Cardiac septum (tissue), 1 donor: ENCODE results near the gene VIPR1. TPM values are rescaled to one million over a fixed set of nuclear protein-coding genes. Genes with fewer than 3 reads are reported as not detected.
A peak's percentile ranks its signal among the peaks of the same experiment; 100 is the strongest.

ENCODE experiments used
- DNase-seq: peaks from one replicate; pipeline ENCODE4 v3.0.0-alpha.2; 2020; ENCODE audit warnings: low spot score
- intact Hi-C: fragments of 100-400 bp; cut with DNase I; formaldehyde crosslinking; loops from one replicate; pipeline ENCODE4 v1.14.0; 2022
- total RNA-seq: library from RNA; stranded (reverse); fragmentation: NEBNext Ultra II Directional; extraction: Animal tissue kit (Norgen Biotek cat#: 25700); gene quantifications from one replicate; pipeline ENCODE4 v1.2.1, GENCODE V29; 2021
- donor health status: DM: no; HTN: no; CAD: no.

Gene VIPR1
- total RNA-seq, 1 donor from 2014 or later, result 0.89 TPM

GRCh38 chr3:42526616-42527367 lies 24.3 kb downstream of the VIPR1 start:
- no peak for DNase-seq
- intact Hi-C loops, result no loop called here

DNA sequence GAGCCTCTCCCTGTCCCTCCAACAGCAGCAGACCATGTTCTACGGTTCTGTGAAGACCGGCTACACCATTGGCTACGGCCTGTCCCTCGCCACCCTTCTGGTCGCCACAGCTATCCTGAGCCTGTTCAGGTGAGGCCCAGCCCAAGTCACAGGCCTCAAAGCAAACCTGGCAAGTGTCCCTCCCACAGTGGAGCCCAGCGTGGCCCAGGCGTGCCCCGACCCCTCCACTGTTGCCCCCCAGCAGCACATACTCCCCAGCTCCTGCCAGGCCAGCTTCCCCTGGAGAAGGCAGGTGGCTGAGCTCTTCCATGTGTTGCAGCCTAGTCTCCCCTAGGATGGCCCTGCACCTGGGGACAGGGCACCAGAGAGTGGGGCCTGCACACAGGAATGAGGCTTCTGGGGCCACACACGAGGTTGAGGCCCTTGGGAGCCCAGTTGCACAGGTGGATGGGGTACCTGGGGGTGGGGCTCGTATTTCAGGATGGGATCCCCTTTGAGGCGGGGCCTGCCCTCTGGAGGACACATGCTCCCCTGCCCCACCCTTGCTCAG lies 25.0 kb downstream of the VIPR1 start:
- intact Hi-C loops, result no loop called here
- DNase-seq, result no peak

DNA sequence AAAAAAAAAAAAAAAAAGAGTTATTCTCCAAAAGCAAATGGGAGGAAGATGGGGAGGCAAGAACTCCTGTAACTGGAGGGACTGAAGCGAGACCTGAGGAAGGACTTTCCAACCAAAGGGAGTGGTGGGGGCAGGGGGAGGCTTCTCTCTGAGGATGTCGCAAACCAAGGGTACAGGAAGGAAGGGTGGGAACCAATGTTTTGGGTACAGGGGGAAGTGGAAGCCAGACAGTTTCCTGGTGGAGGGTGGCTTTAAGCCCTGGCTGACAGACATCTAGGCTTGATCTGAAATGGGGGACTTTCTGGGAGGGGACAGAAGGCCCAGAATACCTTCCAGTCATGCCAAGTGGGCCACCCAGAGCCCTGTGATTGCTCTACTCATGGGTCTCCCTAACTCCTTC lies 27.0 kb downstream of the VIPR1 start:
- no peak for DNase-seq
- intact Hi-C loops, result no loop called here

GRCh38 chr3:42530073-42530472 lies 27.6 kb downstream of the VIPR1 start:
- DNase-seq, result no peak
- intact Hi-C loops, result no loop called here

DNA sequence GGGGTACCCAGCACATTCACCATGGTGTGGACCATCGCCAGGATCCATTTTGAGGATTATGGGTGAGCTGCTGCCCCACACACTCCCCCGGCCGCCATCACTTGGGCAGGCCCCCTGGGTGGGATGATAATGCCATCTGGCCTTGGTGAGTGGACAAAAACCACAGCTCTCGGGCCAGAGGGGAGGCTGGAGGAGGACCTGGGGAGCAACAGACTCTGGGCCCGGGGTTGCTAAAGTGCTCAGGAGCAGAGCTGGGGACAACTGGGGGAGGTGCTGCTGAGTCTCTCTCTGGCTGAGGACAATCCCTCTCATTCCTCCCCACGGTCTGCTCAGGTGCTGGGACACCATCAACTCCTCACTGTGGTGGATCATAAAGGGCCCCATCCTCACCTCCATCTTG lies 29.0 kb downstream of the VIPR1 start:
- DNase-seq, result no peak
- intact Hi-C loops, result no loop called here

DNA sequence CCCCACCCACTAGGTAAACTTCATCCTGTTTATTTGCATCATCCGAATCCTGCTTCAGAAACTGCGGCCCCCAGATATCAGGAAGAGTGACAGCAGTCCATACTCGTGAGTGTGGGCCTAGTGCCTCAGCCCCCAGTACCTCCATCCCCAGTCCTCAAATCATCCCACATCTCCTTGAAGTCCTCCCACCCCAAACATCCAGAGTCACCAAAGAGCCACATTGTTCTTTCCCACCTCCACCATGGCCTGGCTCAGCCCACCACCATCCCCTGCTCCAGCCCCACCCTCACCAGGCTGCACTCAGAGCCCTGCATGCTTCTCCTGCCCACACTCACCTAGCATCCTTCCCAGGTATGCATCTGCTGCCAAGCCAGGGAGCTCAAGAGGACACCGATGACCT lies 29.8 kb downstream of the VIPR1 start:
- intact Hi-C loops, result no loop called here
- DNase-seq, result no peak

GRCh38 chr3:42533161-42533897 lies 30.9 kb downstream of the VIPR1 start:
- no peak for DNase-seq

GRCh38 chr3:42535981-42536784 lies 33.7 kb downstream of the VIPR1 start:
- no peak for DNase-seq
- intact Hi-C loops, result loop anchor here (2.0 to 5.0 kb wide), 3 partner anchors 35 to 304 kb away; no protein-coding TSS in a partner anchor

More at GRCh38 chr3:42533161-42533897, 30.9 kb downstream of the VIPR1 start:
- intact Hi-C loops, result no loop called here

GRCh38 chr3:42537350-42537749 lies 34.9 kb downstream of the VIPR1 start:
- no peak for DNase-seq
- intact Hi-C loops, result loop anchor here (2.0 to 5.0 kb wide), 3 partner anchors 37 to 305 kb away; no protein-coding TSS in a partner anchor

GRCh38 chr3:42539871-42540714 lies 37.6 kb downstream of the VIPR1 start:
- intact Hi-C loops, result loop anchor here (5.0 to 10.0 kb wide), 3 partner anchors 293 to 645 kb away; no protein-coding TSS in a partner anchor
- DNase-seq, result peak; percentile 78

- intact Hi-C loops, result loop anchor here (10.0 kb wide), 1 partner anchor 646 kb away; no protein-coding TSS in a partner anchor
- DNase-seq, result peak; percentile 49
Observed at GRCh38 chr3:42541079-42541478, 38.6 kb downstream of the VIPR1 start.

- intact Hi-C loops, result loop anchor here (5.0 to 10.0 kb wide), 2 partner anchors 292 to 650 kb away; no protein-coding TSS in a partner anchor
- DNase-seq, result peak; percentile 71
Observed at GRCh38 chr3:42544492-42545283, 42.2 kb downstream of the VIPR1 start.

DNA sequence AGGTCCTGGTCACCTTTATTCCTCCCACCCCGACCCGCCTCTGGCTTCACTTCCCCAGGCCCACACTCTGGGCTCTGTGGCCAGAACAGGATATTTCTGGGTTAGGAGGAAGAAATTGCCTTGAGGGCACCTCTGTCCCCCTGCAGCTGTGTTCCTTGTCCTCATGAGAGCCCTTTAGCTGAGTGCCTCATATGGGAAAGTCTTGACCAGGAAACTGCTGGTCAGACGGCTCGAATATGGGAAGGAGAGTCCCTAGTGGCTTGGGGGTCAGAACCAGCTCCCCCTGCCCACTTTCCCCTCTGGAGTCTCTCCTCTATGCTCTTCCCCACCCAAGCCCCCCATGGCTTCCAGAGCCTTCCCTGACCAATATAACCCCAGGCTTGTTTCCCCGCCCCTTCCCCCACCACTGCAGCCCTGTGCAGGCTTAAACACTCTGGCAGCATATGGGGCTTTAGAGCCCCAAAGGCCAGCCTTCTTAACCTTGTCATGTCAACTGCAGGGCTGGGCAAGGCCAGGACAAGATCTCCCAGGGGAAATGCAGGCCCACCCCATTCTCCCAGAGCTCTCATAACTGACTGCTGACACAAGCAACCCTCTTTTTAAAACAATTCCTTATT lies 42.9 kb downstream of the VIPR1 start:
- peak; percentile 71 for DNase-seq
- intact Hi-C loops, result loop anchor here (5.0 to 10.0 kb wide), 2 partner anchors 293 to 651 kb away; no protein-coding TSS in a partner anchor

DNA sequence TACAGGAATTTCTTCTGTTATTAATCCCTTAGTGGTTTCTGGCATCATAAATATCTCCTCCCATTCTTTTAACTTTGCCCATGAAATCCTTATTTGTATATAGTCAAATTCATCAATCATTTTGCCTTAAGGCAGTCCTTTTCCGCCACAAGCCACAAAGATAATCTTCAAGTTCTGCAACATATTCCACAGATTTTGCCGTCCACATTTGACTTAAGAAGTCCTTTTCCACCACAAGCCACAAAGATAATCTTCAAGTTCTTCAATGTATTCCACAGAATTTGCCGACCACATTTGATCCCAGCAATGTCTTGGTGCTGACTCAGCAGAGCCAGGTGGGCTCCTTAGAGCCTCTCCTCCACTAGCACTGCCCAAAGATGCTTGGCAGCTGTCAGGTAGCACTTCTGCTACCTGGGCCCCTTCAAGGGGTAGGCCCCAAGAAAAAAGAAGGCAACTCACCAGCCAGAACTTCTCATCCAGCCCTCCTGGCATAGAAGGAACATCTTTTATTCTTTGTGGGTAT lies 44.3 kb downstream of the VIPR1 start:
- no peak for DNase-seq
- intact Hi-C loops, result loop anchor here (5.0 to 10.0 kb wide), 2 partner anchors 294 to 652 kb away; no protein-coding TSS in a partner anchor

DNA sequence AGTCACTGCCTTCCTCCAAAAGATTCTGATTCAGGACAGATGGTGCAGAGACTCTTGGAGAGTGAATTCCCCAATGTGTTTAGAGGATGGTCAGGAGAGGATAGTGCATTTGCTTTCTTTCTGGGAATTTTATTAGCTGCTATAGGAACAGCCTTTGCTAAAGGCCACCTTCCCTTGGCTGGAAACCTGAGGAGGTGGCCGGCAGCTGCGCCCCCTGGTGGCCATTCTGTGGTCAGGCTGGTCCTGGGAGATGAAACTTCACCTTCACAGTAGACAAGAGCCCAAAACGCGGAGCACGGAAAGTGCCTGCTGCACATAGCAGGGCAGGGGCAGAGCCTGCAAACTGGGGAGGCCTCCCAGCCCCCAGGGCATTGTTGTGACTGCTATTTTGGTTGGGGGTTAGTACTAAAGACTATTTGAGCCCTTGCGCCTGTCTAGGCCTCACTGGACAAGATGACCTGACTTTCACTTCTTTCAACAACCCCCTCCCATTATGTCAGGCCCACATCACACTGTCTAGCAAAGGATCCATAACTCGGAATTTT lies 45.0 kb downstream of the VIPR1 start:
- peak; percentile 89 for DNase-seq
- intact Hi-C loops, result loop anchor here (5.0 to 10.0 kb wide), 2 partner anchors 295 to 653 kb away; no protein-coding TSS in a partner anchor

GRCh38 chr3:42549131-42549530 lies 46.7 kb downstream of the VIPR1 start:
- intact Hi-C loops, result loop anchor here (5.0 to 10.0 kb wide), 2 partner anchors 297 to 654 kb away; no protein-coding TSS in a partner anchor

GRCh38 chr3:42550250-42550649 lies 47.8 kb downstream of the VIPR1 start:
- intact Hi-C loops, result no loop called here

More at GRCh38 chr3:42549131-42549530, 46.7 kb downstream of the VIPR1 start:
- DNase-seq, result no peak

More at GRCh38 chr3:42550250-42550649, 47.8 kb downstream of the VIPR1 start:
- DNase-seq, result no peak
